HG02763 (cell line): ENCODE results near the gene DALRD3.

Experiments used
- ATAC-seq: cut with Tn5 transposase; IDR thresholded peaks from one replicate; pipeline ENCODE4 v1.9.1; 2021; ENCODE audit warnings: mild to moderate bottlenecking, moderate library complexity; ENCODE audit not compliant: unreplicated experiment

Gene DALRD3

GRCh38 chr3:49017971-49018706 is at the start of gene DALRD3:
TSS of gene DALRD3 (minus strand) at chr3:49018580. CDS start at chr3:49018564, 16 bp downstream.
- ATAC-seq = no peak

GRCh38 chr3:49058011-49058410 is 39.6 kb upstream of the DALRD3 start:
- ATAC-seq = no peak

DNA sequence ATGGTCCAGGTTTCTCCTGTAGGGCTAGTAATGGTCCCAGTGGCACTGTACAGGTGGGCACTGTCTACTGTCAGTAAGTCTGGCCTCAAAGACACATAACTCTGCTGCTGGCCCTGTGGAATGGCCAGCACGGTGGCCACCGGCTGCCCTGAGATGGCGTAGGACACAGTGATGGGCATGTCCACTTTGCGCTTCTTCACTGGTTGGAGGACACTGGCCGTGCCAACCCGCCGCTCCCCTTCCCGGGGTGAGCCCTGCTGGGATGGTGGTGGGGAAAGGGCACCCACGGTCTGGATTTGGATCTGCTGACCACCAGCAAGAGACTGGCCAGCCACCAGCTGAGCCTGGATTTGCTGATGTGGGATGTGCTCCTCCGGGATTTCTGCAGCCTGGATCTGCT is 38.9 kb upstream of the DALRD3 start:
- ATAC-seq = no peak

DNA sequence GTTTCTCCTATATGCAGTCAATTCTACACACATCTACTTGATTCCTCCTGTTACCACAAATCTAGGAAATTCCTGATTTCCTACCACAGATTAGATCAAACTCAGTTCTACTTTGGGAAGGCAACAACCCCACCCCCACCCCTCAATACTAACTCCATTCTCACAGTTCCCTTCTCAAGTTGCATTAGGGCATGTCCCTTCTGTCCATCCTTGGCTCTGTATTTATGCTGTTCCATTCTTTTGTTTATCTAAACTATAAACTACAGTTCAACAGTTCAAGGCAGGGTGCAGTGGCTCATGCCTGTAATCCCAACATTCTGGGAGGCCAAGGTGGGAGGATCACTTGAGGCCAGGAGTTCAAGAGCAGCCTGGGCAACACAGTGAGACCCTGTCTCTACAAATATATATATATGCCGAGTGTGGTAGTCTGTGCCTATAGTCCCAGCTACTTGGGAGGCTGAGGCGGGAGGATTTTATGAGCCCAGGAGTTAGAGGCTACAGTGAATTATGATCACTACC is 36.0 kb upstream of the DALRD3 start:
- ATAC-seq = no peak

GRCh38 chr3:49053543-49053942 is 35.2 kb upstream of the DALRD3 start:
- ATAC-seq = no peak

- ATAC-seq = no peak
These were observed 16.9 kb upstream of the DALRD3 start for GRCh38 chr3:49035281-49035680.

DNA sequence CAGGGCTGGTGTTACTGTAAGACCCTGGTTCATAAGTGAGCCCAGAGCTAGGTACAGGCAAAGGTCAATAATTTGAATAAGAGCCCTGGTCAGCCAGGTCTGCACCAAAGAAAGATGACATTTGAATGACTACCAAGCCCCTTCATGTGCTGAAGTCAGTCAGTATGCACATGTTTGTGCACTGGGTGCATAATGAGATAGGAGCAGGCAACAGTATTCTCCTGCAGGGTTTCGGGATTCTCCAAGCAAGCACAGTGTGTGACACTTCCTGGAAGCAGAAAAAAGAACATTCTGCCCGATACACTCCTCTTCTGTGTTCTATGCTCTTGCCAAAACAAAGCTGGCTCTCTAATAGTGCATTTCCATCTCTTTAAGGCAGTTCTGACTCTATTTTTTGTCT is 16.3 kb upstream of the DALRD3 start:
- no peak for ATAC-seq

DNA sequence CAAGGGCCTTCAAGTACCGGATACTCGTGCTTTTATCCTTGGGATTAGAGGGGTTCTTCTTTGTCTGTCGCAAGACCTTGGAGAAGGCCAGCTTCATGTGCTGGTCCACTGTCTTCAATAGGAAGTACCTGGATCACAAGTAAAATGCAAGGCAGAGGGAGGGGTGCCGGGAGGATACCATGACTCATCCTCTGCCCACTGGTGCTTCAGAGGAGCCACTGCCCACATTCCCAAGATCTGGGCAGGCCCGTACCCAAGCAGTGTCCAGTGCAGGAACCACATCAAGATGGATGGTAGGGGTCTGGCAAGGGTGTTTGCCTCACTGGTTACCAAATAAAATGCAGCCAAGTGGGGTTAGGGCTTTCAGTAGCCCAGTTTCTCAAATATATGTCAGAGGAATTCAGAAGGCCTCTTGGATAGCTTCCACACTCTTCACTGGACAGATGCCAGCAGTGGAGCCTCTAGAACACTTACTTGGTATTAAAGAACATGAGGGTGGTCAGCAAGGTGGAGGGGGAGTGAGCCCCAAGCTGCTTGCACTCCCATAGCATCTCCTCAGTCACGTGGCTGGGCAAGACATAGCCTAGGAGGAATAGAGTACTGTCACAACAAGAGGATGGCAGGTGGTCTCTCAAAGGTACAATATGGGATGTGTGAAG is 14.4 kb upstream of the DALRD3 start:
- ATAC-seq = no peak

GRCh38 chr3:49030321-49030720 is 11.9 kb upstream of the DALRD3 start:
- ATAC-seq = no peak

- ATAC-seq = no peak
These were observed 11.1 kb upstream of the DALRD3 start for GRCh38 chr3:49029563-49029884.

GRCh38 chr3:49028673-49029562 is 10.5 kb upstream of the DALRD3 start, which contains the start of gene IMPDH2:
TSS of gene IMPDH2 (minus strand) at chr3:49029398. CDS start at chr3:49029350, 48 bp downstream.
- peak; percentile 91 for ATAC-seq

DNA sequence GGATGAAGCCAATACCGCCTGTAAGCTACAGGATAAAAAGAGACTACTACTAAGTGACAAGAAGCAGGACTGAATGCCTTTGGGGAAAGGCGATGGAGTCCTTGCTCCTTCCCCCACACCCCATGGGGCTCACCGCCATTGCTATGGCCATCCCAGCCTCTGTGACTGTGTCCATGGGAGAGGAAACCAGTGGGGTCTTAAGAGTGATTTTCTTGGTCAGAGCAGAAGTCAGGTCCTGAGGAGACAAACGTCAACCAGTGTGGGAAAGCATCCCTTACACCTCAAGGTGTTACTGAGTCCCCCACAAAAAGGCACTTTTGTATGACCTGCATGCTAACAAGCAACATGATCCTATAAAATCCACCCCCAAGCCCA is 9.9 kb upstream of the DALRD3 start:
- no peak for ATAC-seq

- no peak for ATAC-seq
These were observed 9.3 kb upstream of the DALRD3 start for GRCh38 chr3:49027634-49028033.

DNA sequence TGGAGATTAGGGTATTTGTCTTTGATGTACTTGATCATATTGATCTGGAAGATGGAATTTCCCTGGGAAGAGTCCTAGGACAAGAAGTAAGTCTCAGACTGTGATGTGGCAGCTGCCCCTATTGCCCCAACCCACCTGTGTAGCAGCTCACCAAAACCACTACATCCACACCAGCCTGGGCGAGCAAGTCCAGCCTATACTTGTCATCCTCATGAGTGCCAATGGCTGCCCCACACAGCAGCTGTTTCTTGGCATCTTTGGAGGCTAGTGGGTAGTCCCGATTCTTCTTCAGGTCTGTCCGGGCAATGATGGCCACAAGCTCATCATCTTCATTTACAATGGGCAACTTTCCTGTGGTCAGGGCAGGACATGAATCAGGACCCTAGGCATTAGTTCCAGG is 8.2 kb upstream of the DALRD3 start:
- ATAC-seq = no peak

- ATAC-seq = no peak
These were observed 7.6 kb upstream of the DALRD3 start for GRCh38 chr3:49025793-49026520.

- no peak for ATAC-seq
These were observed 6.8 kb upstream of the DALRD3 start for GRCh38 chr3:49025005-49025792.

- ATAC-seq = no peak
These were observed 6.1 kb upstream of the DALRD3 start for GRCh38 chr3:49024449-49024848.

DNA sequence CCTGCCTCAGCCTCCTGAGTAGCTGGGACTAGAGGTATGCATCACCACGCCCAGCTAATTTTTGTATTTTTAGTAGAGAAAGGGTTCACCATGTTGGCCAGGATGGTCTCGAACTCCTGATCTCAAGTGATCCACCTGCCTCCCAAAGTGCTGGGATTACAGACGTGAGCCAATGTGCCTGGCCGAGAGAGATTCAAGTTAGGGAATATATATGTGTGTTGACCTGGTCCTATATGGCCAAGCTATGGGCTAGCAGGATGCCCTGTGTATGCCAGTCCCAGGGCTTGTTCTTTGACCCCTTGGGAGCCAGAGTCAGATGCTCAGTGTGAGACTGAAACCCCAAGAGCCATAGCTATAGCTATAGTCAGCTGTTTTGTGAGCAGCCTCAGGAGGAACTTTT is 5.4 kb upstream of the DALRD3 start:
- ATAC-seq = no peak

- ATAC-seq = no peak
These were observed 4.3 kb upstream of the DALRD3 start for GRCh38 chr3:49022688-49023171.
